Mucosa of stomach (tissue), 1 donor: ENCODE data around the gene YTHDF1.

Experiments
- H3K27me3 ChIP-seq: one replicate; pipeline ENCODE4 v1.7.0; 2013; ENCODE audit warnings: mild to moderate bottlenecking, low read length; ENCODE audit not compliant: control insufficient read depth, insufficient read depth
- H3K36me3 ChIP-seq: one replicate; pipeline ENCODE4 v1.7.0; 2013; ENCODE audit warnings: low read length; ENCODE audit not compliant: control insufficient read depth, insufficient read depth
- H3K4me1 ChIP-seq: one replicate; pipeline ENCODE4 v1.7.0; 2013; ENCODE audit warnings: mild to moderate bottlenecking, low read length; ENCODE audit not compliant: control insufficient read depth, insufficient read depth
- H3K4me3 ChIP-seq: one replicate; pipeline ENCODE4 v1.7.0; 2013; ENCODE audit warnings: low read length
- H3K9ac ChIP-seq: one replicate; pipeline ENCODE4 v1.7.0; 2013; ENCODE audit warnings: mild to moderate bottlenecking, low read length, moderate library complexity
- H3K9me3 ChIP-seq: one replicate; pipeline ENCODE4 v1.7.0; 2013; ENCODE audit warnings: mild to moderate bottlenecking, low read length, moderate library complexity; ENCODE audit not compliant: control insufficient read depth
- donor health status: Pancreatic carcinoma.

Gene YTHDF1

DNA sequence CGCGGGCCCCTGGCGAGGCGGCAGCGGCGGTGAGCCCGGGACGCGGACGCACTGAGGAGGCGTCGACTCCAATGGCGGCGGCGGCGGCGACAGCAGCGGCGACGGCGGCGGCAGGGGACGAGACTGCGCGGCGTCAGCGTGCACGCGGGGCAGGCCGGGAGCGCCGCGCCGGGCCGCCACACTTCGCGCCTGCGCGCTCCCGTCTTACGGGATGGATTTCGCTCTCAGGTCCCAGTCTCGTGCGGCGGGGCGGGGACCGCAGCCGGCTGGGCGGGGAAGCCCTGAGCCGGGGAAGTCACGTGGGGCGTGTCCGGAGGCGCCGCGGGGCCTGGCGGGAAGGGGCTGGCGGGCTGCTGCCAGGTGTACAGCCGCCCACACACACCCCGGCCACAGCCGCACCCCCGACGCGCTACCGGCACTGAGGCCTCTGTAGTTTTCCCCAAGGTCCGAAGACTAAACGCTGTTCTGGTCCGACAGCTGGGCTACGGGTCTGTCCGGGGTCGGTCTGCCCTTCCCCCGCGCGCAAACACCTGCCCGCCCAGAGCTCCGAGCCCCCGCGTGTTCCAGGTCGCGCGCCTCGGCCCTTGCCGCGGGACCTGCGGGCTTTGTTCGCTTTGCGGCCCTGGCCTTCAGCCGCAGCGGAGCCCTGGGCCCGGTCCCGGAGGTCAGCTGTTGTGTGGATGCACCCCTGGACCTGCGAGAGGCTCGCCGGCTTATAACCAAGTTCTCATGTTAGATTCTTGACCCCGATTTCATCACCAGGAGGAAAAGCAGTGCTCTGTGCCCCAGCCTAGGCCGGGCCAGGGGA, at the start of gene YTHDF1:
Gene YTHDF1 (minus strand): TSS at position 91 of the 808 bp plus-strand sequence. CDS start 239 bp downstream, outside the sequence.
- Histone ChIP-seq H3K9ac (peak within 1 kb of the TSS; percentile 84), H3K36me3 (no peaks in the 10 kb centered on the region), H3K27me3 (peaks cover 10% of the 10 kb centered on the region), H3K4me3 (peak within 1 kb of the TSS; percentile 66), H3K4me1 (peaks cover 18% of the 10 kb centered on the region), H3K9me3 (no peaks in the 10 kb centered on the region)

DNA sequence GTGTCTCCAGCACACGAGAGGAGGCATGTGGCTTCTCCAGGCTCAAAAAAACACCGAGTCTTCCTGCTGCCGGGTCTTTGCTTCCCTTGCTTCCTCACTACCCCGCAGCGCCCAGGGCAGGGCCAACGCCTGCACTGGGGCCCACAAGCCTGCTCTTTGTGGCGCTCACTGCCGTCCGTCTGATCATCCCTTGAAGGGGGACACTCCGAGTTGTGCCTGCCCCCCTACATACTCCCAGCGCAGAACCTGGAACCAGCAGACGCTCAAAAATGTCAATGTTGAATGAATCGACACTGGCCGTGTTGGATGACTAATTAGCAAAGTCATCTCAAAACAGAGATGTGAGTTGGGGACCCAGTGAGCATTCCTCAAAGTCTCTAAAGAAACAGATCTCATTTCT, 48.6 kb upstream of the YTHDF1 start:
- H3K9ac ChIP-seq: no peak overlapping the region
- H3K27me3 ChIP-seq: peaks cover 36% of the 10 kb centered on the region
- H3K9me3 ChIP-seq: no peaks in the 10 kb centered on the region
- no peaks in the 10 kb centered on the region for H3K4me1 ChIP-seq
- H3K4me3 ChIP-seq: no peak overlapping the region
- H3K36me3 ChIP-seq: no peaks in the 10 kb centered on the region

DNA sequence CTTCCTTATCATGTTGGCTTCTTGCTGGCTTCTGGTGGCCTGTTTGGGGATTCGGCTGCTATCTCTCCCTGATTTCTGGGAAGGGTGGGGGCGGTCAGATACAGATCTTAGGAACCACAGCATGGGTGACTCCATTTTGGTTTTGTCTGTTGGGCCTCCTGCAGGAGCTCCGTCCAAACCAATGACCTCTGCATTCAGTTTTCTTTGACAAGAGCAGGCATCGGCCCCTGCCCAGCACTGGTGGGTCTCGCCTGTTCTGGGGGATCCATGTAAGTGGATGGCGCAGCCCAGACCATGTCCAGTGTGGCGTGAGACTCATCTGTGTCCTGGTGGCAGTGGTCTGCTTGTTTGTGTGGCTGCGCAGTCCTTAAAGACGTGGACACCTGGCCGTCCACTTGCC, 48.1 kb upstream of the YTHDF1 start:
- Histone ChIP-seq H3K9ac (no peak overlapping the region), H3K4me3 (no peak overlapping the region), H3K4me1 (no peaks in the 10 kb centered on the region), H3K9me3 (no peaks in the 10 kb centered on the region), H3K27me3 (peaks cover 39% of the 10 kb centered on the region), H3K36me3 (no peaks in the 10 kb centered on the region)

DNA sequence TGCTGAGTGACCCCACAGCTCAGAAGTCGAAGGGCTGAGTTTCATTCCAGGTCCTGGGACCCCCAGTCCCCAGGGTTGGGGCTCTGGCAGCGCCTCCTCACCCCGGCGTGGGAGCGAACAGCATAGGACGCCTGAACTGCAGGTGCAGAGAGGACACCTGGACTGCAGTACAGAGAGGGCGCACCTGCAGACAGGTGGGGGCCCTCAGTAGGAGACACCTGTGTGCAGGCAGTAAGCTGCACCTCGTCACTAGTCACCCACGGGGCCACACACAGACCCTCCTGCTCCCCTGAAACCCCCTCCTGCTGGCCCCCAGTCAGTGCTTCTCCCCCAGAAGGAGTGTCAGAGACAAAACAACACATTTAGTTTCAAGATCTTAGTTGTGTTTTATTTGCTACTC, 46.9 kb upstream of the YTHDF1 start:
- Histone ChIP-seq H3K36me3 (no peaks in the 10 kb centered on the region), H3K27me3 (peaks cover 35% of the 10 kb centered on the region), H3K4me1 (no peaks in the 10 kb centered on the region), H3K4me3 (no peak overlapping the region), H3K9me3 (no peaks in the 10 kb centered on the region), H3K9ac (no peak overlapping the region)

DNA sequence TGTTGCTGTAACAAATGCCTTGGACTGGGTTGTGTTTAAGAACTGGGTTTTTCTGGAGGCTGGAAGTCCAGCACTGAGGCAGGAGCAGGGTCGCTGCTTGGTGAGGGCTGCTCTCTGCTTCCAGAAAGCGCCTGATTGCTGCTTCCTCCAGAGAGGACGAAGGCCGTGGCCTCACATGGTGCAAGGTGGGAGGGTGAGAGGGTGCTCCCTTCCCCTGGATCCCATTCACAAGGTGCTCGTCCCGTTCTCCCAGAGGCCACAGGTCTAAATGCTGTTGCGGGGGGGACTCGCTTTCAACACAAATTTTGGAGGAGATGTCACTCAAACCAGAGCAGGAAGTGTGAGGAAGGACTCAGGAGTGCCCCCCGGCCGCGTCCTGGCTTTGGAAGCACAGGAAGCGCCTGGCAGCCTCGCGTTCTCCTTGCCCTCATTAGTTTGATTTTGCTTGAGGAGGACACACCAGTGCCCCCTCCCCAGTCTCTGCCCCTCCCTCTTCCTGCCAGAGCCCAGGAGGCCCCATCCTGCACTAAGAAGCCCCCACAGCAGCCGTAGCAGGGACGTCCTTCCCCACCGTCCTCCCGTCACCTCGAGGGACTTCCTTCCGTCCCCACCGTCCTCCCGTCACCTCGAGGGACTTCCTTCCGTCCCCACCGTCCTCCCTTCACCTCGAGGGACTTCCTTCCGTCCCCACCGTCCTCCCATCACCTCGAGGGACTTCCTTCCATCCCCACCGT, 46.0 kb upstream of the YTHDF1 start:
- no peaks in the 10 kb centered on the region for H3K4me1 ChIP-seq
- no peak overlapping the region for H3K9ac ChIP-seq
- no peaks in the 10 kb centered on the region for H3K9me3 ChIP-seq
- H3K27me3 ChIP-seq: peaks cover 29% of the 10 kb centered on the region
- no peak overlapping the region for H3K4me3 ChIP-seq
- H3K36me3 ChIP-seq: no peaks in the 10 kb centered on the region

DNA sequence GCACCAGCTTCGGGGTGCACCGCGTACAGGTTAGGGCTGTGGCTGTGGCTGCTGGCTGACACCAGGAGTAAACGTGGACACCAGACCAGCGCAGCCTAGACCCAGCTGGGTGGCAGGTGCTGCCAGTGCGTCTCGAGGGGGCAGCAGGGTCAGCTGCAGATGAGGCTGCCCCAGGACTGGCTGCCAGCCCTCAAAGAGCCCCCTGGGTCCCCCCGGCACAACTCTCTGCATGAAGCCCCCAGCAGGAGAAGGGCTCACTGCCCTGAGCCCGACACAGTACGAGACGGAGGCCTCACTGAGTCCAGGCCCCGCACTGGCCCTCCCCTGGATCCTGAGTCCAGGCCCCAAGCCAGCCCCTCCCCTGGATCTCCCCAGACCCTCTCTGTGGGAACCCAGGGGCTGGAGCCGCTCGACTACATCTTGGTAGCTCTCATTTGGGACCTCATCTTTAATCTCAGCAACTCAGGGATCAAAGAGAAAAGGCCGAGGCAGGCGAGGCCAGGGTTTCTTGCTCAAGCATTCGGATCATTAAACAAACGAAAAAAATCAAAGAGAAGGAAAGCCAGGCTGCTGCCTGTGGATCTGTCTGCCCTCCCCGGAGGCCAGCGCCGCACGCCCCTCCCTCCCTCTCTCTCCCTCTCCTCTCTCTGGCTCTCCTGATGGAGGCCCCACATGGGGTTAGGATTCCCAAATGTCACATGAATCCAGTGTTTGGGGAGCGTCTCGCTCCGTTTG, 45.3 kb upstream of the YTHDF1 start:
- no peaks in the 10 kb centered on the region for H3K36me3 ChIP-seq
- H3K4me3 ChIP-seq: no peak overlapping the region
- no peaks in the 10 kb centered on the region for H3K4me1 ChIP-seq
- H3K27me3 ChIP-seq: peaks cover 34% of the 10 kb centered on the region
- H3K9me3 ChIP-seq: no peaks in the 10 kb centered on the region
- no peak overlapping the region for H3K9ac ChIP-seq

DNA sequence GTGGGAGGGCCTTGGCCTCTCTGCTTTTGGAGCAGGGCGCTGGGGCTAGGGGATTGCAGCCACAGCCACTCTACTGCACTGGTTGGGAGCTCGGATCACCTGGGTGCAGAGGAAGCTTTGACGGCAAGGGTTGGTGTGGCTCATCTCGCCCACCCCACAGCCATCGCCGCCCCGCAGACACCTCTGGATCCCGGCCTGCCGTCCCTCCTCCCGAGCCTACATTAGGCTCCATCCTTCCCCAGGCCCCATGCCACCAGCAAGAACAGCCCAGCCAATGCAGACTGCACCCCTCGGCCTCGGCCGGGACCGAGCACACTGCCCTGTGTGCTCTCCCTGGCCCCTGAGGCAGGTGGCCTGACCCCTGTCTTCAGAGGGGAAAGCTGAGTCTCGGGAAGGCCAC, 44.6 kb upstream of the YTHDF1 start:
- peaks cover 37% of the 10 kb centered on the region for H3K27me3 ChIP-seq
- H3K36me3 ChIP-seq: no peaks in the 10 kb centered on the region
- H3K9ac ChIP-seq: no peak overlapping the region
- H3K9me3 ChIP-seq: no peaks in the 10 kb centered on the region
- H3K4me3 ChIP-seq: no peak overlapping the region
- no peaks in the 10 kb centered on the region for H3K4me1 ChIP-seq

DNA sequence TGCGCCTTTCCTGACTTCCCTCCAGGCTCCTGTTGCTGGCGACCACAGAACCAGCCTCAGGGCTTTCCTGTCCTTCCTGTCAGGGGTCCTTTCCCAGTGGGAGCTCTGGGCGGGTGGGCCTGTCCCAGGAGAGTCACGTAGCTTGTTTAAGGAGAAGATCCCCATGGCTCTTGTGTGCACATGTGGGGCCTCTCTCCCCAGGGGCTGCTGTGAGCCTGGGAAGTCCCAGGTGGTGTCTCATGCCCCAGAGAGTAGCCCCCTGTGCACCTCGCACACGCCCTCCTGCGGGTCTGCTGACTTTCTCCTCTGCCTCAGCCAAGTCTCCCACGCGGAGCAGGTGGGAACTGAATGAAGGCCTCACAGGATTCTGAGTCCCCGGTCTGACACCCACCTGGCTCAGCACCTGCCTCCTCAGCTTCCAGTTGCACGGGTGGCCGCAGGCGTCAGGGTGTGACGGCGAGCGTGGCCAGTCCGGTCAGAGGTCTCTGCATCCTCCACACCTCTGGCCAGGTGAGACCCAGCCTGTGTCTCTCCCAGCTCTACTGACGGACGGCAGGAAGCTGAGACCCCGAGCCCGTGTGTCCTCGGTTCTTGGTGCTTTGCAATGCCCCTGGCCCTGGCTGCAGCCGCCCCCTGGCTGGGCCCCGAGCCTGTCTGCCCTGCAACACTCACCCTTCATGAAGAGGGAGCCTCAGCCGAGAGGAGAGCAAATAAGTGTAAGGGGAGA, 44.0 kb upstream of the YTHDF1 start:
- peaks cover 43% of the 10 kb centered on the region for H3K27me3 ChIP-seq
- H3K4me1 ChIP-seq: no peaks in the 10 kb centered on the region

DNA sequence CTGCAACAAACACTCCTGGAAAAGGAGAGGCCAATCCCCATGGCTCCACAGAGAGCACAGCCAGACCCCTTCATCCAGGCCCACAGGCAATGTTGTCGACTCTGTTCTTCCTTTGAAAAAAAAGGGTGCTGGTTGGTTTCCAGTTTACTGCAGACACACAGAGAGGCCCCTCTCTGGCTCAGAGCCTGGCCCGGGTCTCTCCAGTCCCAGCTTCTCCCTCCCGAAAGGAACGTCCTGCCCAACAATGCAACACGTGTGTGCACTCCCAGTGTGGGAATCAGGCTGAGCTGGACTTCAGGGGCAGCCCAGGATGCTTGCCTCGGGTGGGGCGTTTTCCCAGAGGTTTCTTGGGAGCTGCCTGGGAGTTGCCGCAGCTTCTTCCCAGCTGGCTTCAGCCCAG, 42.9 kb upstream of the YTHDF1 start:
- H3K4me3 ChIP-seq: no peak overlapping the region
- H3K27me3 ChIP-seq: peaks cover 44% of the 10 kb centered on the region
- no peaks in the 10 kb centered on the region for H3K36me3 ChIP-seq
- no peaks in the 10 kb centered on the region for H3K9me3 ChIP-seq
- H3K9ac ChIP-seq: no peak overlapping the region
- no peaks in the 10 kb centered on the region for H3K4me1 ChIP-seq

More for the DNA sequence above, 44.0 kb upstream of the YTHDF1 start:
- no peak overlapping the region for H3K4me3 ChIP-seq
- H3K9ac ChIP-seq: no peak overlapping the region
- H3K9me3 ChIP-seq: no peaks in the 10 kb centered on the region
- no peaks in the 10 kb centered on the region for H3K36me3 ChIP-seq

DNA sequence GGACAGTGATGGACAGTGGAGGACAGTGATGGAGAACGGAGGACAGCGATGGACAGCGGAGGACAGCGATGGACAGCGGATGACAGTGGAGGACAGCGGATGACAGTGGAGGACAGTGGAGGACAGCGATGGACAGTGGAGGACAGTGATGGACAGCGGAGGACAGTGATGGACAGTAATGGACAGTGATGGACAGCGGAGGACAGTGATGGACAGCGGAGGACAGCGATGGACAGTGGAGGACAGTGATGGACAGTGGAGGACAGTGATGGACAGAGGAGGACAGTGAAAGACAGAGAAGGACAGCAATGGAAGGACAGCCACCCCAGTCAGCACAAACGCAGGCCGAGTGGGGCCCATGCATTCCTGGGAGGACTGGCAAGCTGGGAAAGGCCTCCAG, 41.7 kb upstream of the YTHDF1 start:
- H3K4me3 ChIP-seq: no peak overlapping the region
- H3K36me3 ChIP-seq: no peaks in the 10 kb centered on the region
- no peaks in the 10 kb centered on the region for H3K4me1 ChIP-seq
- peaks cover 53% of the 10 kb centered on the region for H3K27me3 ChIP-seq
- H3K9me3 ChIP-seq: no peaks in the 10 kb centered on the region
- H3K9ac ChIP-seq: no peak overlapping the region

DNA sequence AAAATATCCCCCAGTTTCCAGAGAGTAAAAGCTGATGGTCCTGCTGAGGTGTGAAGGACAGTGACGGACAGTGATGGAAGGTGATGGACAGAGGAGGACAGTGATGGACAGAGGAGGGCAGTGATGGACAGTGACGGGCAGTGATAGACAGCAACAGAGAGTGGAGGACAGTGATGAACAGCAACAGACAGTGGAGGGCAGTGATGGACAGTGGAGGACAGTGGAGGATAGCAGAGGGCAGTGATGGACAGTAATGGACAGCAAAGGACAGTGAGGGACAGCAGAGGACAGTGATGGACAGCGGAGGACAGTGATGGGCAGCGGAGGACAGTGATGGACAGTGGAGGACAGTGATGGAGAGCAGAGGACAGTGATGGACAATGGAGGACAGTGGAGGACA, 41.0 kb upstream of the YTHDF1 start:
- Histone ChIP-seq H3K4me3 (no peak overlapping the region), H3K27me3 (peaks cover 56% of the 10 kb centered on the region), H3K9me3 (no peaks in the 10 kb centered on the region), H3K9ac (no peak overlapping the region), H3K36me3 (no peaks in the 10 kb centered on the region), H3K4me1 (no peaks in the 10 kb centered on the region)
